Ascending aorta (tissue), 2 donors: ENCODE results near the gene TP53RK. TPM values are rescaled to one million over a fixed set of nuclear protein-coding genes. Genes with fewer than 3 reads are reported as not detected.
A peak's percentile ranks its signal among the peaks of the same experiment; 100 is the strongest.

ENCODE experiments used
- DNase-seq, 2 donors: peaks; one replicate each; pipeline ENCODE4 v3.0.0-alpha.2; 2019; ENCODE audit warnings: low spot score in 2 of 2
- H3K27ac ChIP-seq, 2 donors: fragments of 200-600 bp; sonication (generic); one replicate each; pipeline ENCODE4 v1.5.1; 2016 to 2017; ENCODE audit warnings: mild to moderate bottlenecking in 1 of 2
- H3K27me3 ChIP-seq: fragments of 200-600 bp; sonication (generic); one replicate; pipeline ENCODE4 v1.5.1; 2017
- H3K36me3 ChIP-seq, 2 donors: fragments of 200-600 bp; sonication (generic); one replicate each; pipeline ENCODE4 v1.5.1; 2016
- H3K4me1 ChIP-seq, 2 donors: fragments of 200-600 bp; sonication (generic); one replicate each; pipeline ENCODE4 v1.5.1; 2016 to 2017; ENCODE audit warnings: mild to moderate bottlenecking in 1 of 2
- H3K4me3 ChIP-seq, 2 donors: fragments of 200-600 bp; sonication (generic); one replicate each; pipeline ENCODE4 v1.5.1; 2016 to 2017; ENCODE audit warnings: mild to moderate bottlenecking in 1 of 2
- H3K9me3 ChIP-seq, 2 donors: fragments of 200-600 bp; sonication (generic); one replicate each; pipeline ENCODE4 v1.5.1; 2016
- CTCF ChIP-seq, 3 experiments: fragments of 200-600 bp in 2 of 3; fragments of 450-650 bp in 1 of 3; sonication (generic) in 2 of 3; IDR thresholded peaks; one replicate each; pipeline ENCODE4 v1.5.1; 2016 to 2019; ENCODE audit warnings: antibody characterized with exemption in 3 of 3, mild to moderate bottlenecking in 1 of 3, moderate library complexity in 1 of 3
- intact Hi-C: fragments of 100-400 bp; cut with DNase I; formaldehyde crosslinking; loops from one replicate; pipeline ENCODE4 v1.15.1; 2023
- total RNA-seq: library from RNA; depleted of rRNA; stranded (reverse); fragments of >200 nt; gene quantifications from one replicate; pipeline ENCODE4 v1.1.0, GENCODE V29; 2016

The TP53RK gene
- total RNA-seq, 1 donor from 2014 or later = 30.8 TPM

GRCh38 chr20:46651091-46651962, 37.9 kb downstream of the TP53RK start, which contains the start of gene SLC13A3:
SLC13A3 (minus strand) TSS chr20:46651459; CDS start chr20:46651421, 38 bp downstream.
- Histone ChIP-seq H3K27ac (no peak within 1 kb of the TSS), H3K4me3 (peak within 1 kb of the TSS in 1 of 2 donors; percentile 52), H3K9me3 (no peaks in the 10 kb centered on the region), H3K27me3 (no peaks in the 10 kb centered on the region), H3K4me1 (no peaks in the 10 kb centered on the region), H3K36me3 (no peaks in the 10 kb centered on the region)
- no peak for TF ChIP-seq CTCF (IDR thresholded peaks at IDR 0.05)
- intact Hi-C loops = no loop called here
- no peak for DNase-seq

GRCh38 chr20:46650575-46651090, 38.6 kb downstream of the TP53RK start:
- no peak overlapping the region for H3K27ac ChIP-seq
- H3K9me3 ChIP-seq = no peaks in the 10 kb centered on the region
- no peaks in the 10 kb centered on the region for H3K27me3 ChIP-seq
- no peaks in the 10 kb centered on the region for H3K4me1 ChIP-seq
- H3K36me3 ChIP-seq = no peaks in the 10 kb centered on the region
- peak overlapping the region in 1 of 2 donors; percentile 52 for H3K4me3 ChIP-seq
- TF ChIP-seq CTCF (IDR thresholded peaks at IDR 0.05) = no peak
- intact Hi-C loops = no loop called here
- no peak for DNase-seq

- Histone ChIP-seq H3K27ac (no peak overlapping the region), H3K36me3 (no peaks in the 10 kb centered on the region), H3K9me3 (no peaks in the 10 kb centered on the region), H3K27me3 (no peaks in the 10 kb centered on the region), H3K4me3 (no peak overlapping the region), H3K4me1 (no peaks in the 10 kb centered on the region)
- DNase-seq = no peak
- TF ChIP-seq CTCF (IDR thresholded peaks at IDR 0.05) = no peak
- intact Hi-C loops = no loop called here
These were observed 39.2 kb downstream of the TP53RK start for GRCh38 chr20:46649965-46650542.

- TF ChIP-seq CTCF (IDR thresholded peaks at IDR 0.05) = no peak
- Histone ChIP-seq H3K36me3 (no peaks in the 10 kb centered on the region), H3K27me3 (no peaks in the 10 kb centered on the region), H3K9me3 (no peaks in the 10 kb centered on the region), H3K27ac (no peak overlapping the region), H3K4me1 (no peaks in the 10 kb centered on the region), H3K4me3 (no peak overlapping the region)
- DNase-seq = no peak
- intact Hi-C loops = no loop called here
These were observed 39.6 kb downstream of the TP53RK start for GRCh38 chr20:46649650-46649949.

- H3K9me3 ChIP-seq = no peaks in the 10 kb centered on the region
- intact Hi-C loops = no loop called here
- H3K27me3 ChIP-seq = no peaks in the 10 kb centered on the region
- no peak overlapping the region for H3K4me3 ChIP-seq
- no peaks in the 10 kb centered on the region for H3K4me1 ChIP-seq
- H3K27ac ChIP-seq = no peak overlapping the region
- H3K36me3 ChIP-seq = no peaks in the 10 kb centered on the region
- TF ChIP-seq CTCF (IDR thresholded peaks at IDR 0.05) = no peak
- no peak for DNase-seq
These were observed 40.2 kb downstream of the TP53RK start for GRCh38 chr20:46648903-46649649.
